Measurements from ENCODE around the gene KCNQ1OT1.

The KCNQ1OT1 gene

GRCh38 chr11:2678396-2678795 is 21.4 kb downstream of the KCNQ1OT1 start:
- ATAC-seq: no peak
- TF ChIP-seq SNAI2 (CRISPR knock-in tag; IDR thresholded peaks at IDR 0.05): peak; percentile 32; the same call in 1 of the 2 replicates
- peak; percentile 60; the same call in 1 of the 2 replicates for TF ChIP-seq TSHZ2 (CRISPR knock-in tag; IDR thresholded peaks at IDR 0.05)
- no peak for TF ChIP-seq ZNF8 (CRISPR knock-in tag; IDR thresholded peaks at IDR 0.05)
- TF ChIP-seq TCF4 (CRISPR knock-in tag; IDR thresholded peaks at IDR 0.05; ENCODE audit: borderline replicate concordance): peak; percentile 56; the same call in 1 of the 2 replicates
- peak; percentile 74 for TF ChIP-seq ISL1 (CRISPR knock-in tag; IDR thresholded peaks at IDR 0.05)
- no peak for TF ChIP-seq ZFP30 (CRISPR knock-in tag; IDR thresholded peaks at IDR 0.05)

GRCh38 chr11:2677127-2677526 is 22.7 kb downstream of the KCNQ1OT1 start:
- TF ChIP-seq CSDC2 (CRISPR knock-in tag; IDR thresholded peaks at IDR 0.05) (no peak), ISL1 (CRISPR knock-in tag; IDR thresholded peaks at IDR 0.05) (no peak), ESRRG (CRISPR knock-in tag; IDR thresholded peaks at IDR 0.05) (no peak), ZFP3 (CRISPR knock-in tag; IDR thresholded peaks at IDR 0.05) (no peak)
- no peak for ATAC-seq

- peak; percentile 67 for ATAC-seq
- TF ChIP-seq POU6F1 (CRISPR knock-in tag; IDR thresholded peaks at IDR 0.05; ENCODE audit: borderline replicate concordance, low read depth): no peak
- no peak for TF ChIP-seq ZNF565 (CRISPR knock-in tag; conservative IDR thresholded peaks at IDR 0.05; ENCODE audit: low read depth)
- TF ChIP-seq ARNTL (CRISPR knock-in tag; IDR thresholded peaks at IDR 0.05; ENCODE audit: borderline replicate concordance, low read depth): no peak
- peak; percentile 64; the same call in 1 of the 2 replicates for TF ChIP-seq TCF4 (CRISPR knock-in tag; IDR thresholded peaks at IDR 0.05; ENCODE audit: borderline replicate concordance)
- 0 out of 2 replicates have a peak, but pooled peaks have one; percentile 32 for TF ChIP-seq TSHZ2 (CRISPR knock-in tag; IDR thresholded peaks at IDR 0.05)
- no peak for TF ChIP-seq PPARA (CRISPR knock-in tag; IDR thresholded peaks at IDR 0.05; ENCODE audit: borderline replicate concordance)
- no peak for TF ChIP-seq ZFP30 (CRISPR knock-in tag; IDR thresholded peaks at IDR 0.05)
- TF ChIP-seq ESRRG (CRISPR knock-in tag; IDR thresholded peaks at IDR 0.05): no peak
These were observed 24.3 kb downstream of the KCNQ1OT1 start for GRCh38 chr11:2675540-2675939.

GRCh38 chr11:2674658-2675131 is 25.1 kb downstream of the KCNQ1OT1 start:
- peak; percentile 40; the same call in 2 of the 3 replicates for ATAC-seq
- TF ChIP-seq OSR1 (CRISPR knock-in tag; IDR thresholded peaks at IDR 0.05): no peak
- no peak for TF ChIP-seq BACH2 (CRISPR knock-in tag; IDR thresholded peaks at IDR 0.05; ENCODE audit: borderline replicate concordance)
- no peak for TF ChIP-seq ZNF8 (CRISPR knock-in tag; IDR thresholded peaks at IDR 0.05)
- TF ChIP-seq POU6F1 (CRISPR knock-in tag; IDR thresholded peaks at IDR 0.05; ENCODE audit: borderline replicate concordance, low read depth): no peak
- no peak for TF ChIP-seq CSRNP3 (CRISPR knock-in tag; IDR thresholded peaks at IDR 0.05)
- no peak for TF ChIP-seq ZFP3 (CRISPR knock-in tag; IDR thresholded peaks at IDR 0.05)
- no peak for TF ChIP-seq GLIS3 (CRISPR knock-in tag; IDR thresholded peaks at IDR 0.05)
- no peak for TF ChIP-seq ZFP30 (CRISPR knock-in tag; IDR thresholded peaks at IDR 0.05)
- no peak for TF ChIP-seq RARB (CRISPR knock-in tag; IDR thresholded peaks at IDR 0.05)
- TF ChIP-seq ESRRG (CRISPR knock-in tag; IDR thresholded peaks at IDR 0.05): no peak
- no peak for TF ChIP-seq ZNF70 (CRISPR knock-in tag; IDR thresholded peaks at IDR 0.05)
- no peak for TF ChIP-seq ZNF565 (CRISPR knock-in tag; conservative IDR thresholded peaks at IDR 0.05; ENCODE audit: low read depth)
- no peak for TF ChIP-seq TSHZ2 (CRISPR knock-in tag; IDR thresholded peaks at IDR 0.05)
- no peak for TF ChIP-seq ARNTL (CRISPR knock-in tag; IDR thresholded peaks at IDR 0.05; ENCODE audit: borderline replicate concordance, low read depth)
- no peak for TF ChIP-seq SNAI2 (CRISPR knock-in tag; IDR thresholded peaks at IDR 0.05)
- TF ChIP-seq TCF4 (CRISPR knock-in tag; IDR thresholded peaks at IDR 0.05; ENCODE audit: borderline replicate concordance): no peak
- no peak for TF ChIP-seq TOX (CRISPR knock-in tag; IDR thresholded peaks at IDR 0.05; ENCODE audit: borderline replicate concordance)
